Right lobe of liver (tissue), 4 donors: Measurements from ENCODE around the gene ANKRD44.

ENCODE experiments used
- POLR2A ChIP-seq: fragments of 450-650 bp; IDR thresholded peaks from one replicate; pipeline ENCODE4 v1.6.1; 2017; ENCODE audit warnings: antibody characterized with exemption, mild to moderate bottlenecking
- TF ChIP-seq, protein P1 (sequence below), 4 donors: fragments of 200-600 bp in 3 of 4; fragments of 450-650 bp in 1 of 4; IDR thresholded peaks; one replicate each; pipeline versions ENCODE4 v1.5.1 to v1.8.0; 2016 to 2022; ENCODE audit warnings: antibody characterized with exemption in 4 of 4, mild to moderate bottlenecking in 2 of 4
- donor health status: DM: no; HTN: no; CAD: no.
- donor health status: DM: no; HTN: no; CAD: no.
- donor health status: DM: no; HTN: yes; CAD: no.

- no peak for TF ChIP-seq POLR2A
- TF ChIP-seq, protein P1, sequence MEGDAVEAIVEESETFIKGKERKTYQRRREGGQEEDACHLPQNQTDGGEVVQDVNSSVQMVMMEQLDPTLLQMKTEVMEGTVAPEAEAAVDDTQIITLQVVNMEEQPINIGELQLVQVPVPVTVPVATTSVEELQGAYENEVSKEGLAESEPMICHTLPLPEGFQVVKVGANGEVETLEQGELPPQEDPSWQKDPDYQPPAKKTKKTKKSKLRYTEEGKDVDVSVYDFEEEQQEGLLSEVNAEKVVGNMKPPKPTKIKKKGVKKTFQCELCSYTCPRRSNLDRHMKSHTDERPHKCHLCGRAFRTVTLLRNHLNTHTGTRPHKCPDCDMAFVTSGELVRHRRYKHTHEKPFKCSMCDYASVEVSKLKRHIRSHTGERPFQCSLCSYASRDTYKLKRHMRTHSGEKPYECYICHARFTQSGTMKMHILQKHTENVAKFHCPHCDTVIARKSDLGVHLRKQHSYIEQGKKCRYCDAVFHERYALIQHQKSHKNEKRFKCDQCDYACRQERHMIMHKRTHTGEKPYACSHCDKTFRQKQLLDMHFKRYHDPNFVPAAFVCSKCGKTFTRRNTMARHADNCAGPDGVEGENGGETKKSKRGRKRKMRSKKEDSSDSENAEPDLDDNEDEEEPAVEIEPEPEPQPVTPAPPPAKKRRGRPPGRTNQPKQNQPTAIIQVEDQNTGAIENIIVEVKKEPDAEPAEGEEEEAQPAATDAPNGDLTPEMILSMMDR (IDR thresholded peaks at IDR 0.05): no peak
These were observed 238.0 kb downstream of the ANKRD44 start for GRCh38 chr2:197072533-197072932.
